H1 (cell line): Measurements from ENCODE around the gene TLR2. TPM values are rescaled to one million over a fixed set of nuclear protein-coding genes. Genes with fewer than 3 reads are reported as not detected.

ENCODE experiments used
- CEBPB ChIP-seq: IDR thresholded peaks from 2 replicates; pipeline ENCODE4 v1.6.1; 2012; ENCODE audit warnings: low read depth, low read length
- CHD2 ChIP-seq: IDR thresholded peaks from 2 replicates; pipeline ENCODE4 v1.6.1; 2012; ENCODE audit warnings: low read length, improper control_type of control experiment
- CTCF ChIP-seq, 3 experiments: IDR thresholded peaks; 1 replicate in 2 of 3; 2 replicates in 1 of 3; pipeline versions ENCODE4 v1.5.1 to v1.6.1; 2011; ENCODE audit warnings: low read length in 3 of 3, mild to moderate bottlenecking in 3 of 3, inconsistent platforms in 2 of 3, low read depth in 1 of 3, moderate library complexity in 1 of 3; ENCODE audit not compliant: insufficient read depth in 1 of 3; ENCODE audit errors: control extremely low read depth in 1 of 3
- SIN3A ChIP-seq, 2 experiments: IDR thresholded peaks in 1 of 2; conservative IDR thresholded peaks in 1 of 2; 2 replicates each; pipeline ENCODE4 v1.6.1; 2011 to 2012; ENCODE audit warnings: low read length in 2 of 2, improper control_type of control experiment in 1 of 2, low read depth in 1 of 2, mild to moderate bottlenecking in 1 of 2
- TCF12 ChIP-seq: IDR thresholded peaks from 2 replicates; pipeline ENCODE4 v1.6.1; 2011; ENCODE audit warnings: low read depth, mild to moderate bottlenecking, low read length
- polyA plus RNA-seq, 7 experiments: library from polyadenylated mRNA; depleted of rRNA in 3 of 7; stranded (reverse) in 5 of 7; unstranded in 2 of 7; fragments of >200 nt in 5 of 7; fragments of 200-250 nt in 2 of 7; gene quantifications; 1 replicate in 5 of 7; 2 replicates in 1 of 7; 4 replicates in 1 of 7; pipeline versions ENCODE4 v1.2.1 to v1.2.3, GENCODE V29; 2011 to 2013; ENCODE audit warnings: missing spikeins in 2 of 7, mixed read lengths in 2 of 7
- total RNA-seq: library from RNA; stranded (reverse); fragmentation: NEBNext Ultra II Directional; extraction: Animal tissue kit (Norgen Biotek cat#: 25700); gene quantifications from 2 replicates; pipeline ENCODE4 v1.2.1, GENCODE V29; 2021

Gene TLR2
- total and polyA plus RNA-seq, 2 of the 8 experiments (the other 6 are each of a cell fraction or from before 2014, with no cell fraction given), result 1.3 TPM

- TF ChIP-seq SIN3A (conservative IDR thresholded peaks at IDR 0.05 in 1 of 2, IDR thresholded peaks at IDR 0.05 in 1 of 2; ENCODE audit: low read depth in 1 of 2, low read length in 2 of 2), result no peak
- TF ChIP-seq CTCF (IDR thresholded peaks at IDR 0.05; ENCODE audit: control extremely low read depth in 1 of 3, insufficient read depth in 1 of 3, low read depth in 1 of 3, low read length in 3 of 3), result no peak
- no peak for TF ChIP-seq CHD2
- no peak for TF ChIP-seq TCF12
- no peak for TF ChIP-seq CEBPB
Measured at GRCh38 chr4:153722036-153722435, 38.0 kb downstream of the TLR2 start (continued).
